Stimulated activated CD4-positive, alpha-beta T cell treated with anti-CD3 and anti-CD28 coated beads, TNF-alpha, amount 100 ng/mL, for 24 hours (primary cell): ENCODE data around the gene LRG1.

ENCODE experiments used
- DNase-seq, 3 experiments: peaks; one replicate each; pipeline ENCODE4 v3.0.0-alpha.2; 2020; ENCODE audit warnings: low read depth in 3 of 3

LRG1 gene

GRCh38 chr19:4495471-4495870 lies 44.4 kb downstream of the LRG1 start:
- DNase-seq, result no peak

GRCh38 chr19:4494691-4495064 lies 45.2 kb downstream of the LRG1 start:
- DNase-seq, result no peak

GRCh38 chr19:4493929-4494690 lies 45.7 kb downstream of the LRG1 start:
- DNase-seq, result no peak

GRCh38 chr19:4493104-4493928 lies 46.5 kb downstream of the LRG1 start:
- DNase-seq, result no peak

GRCh38 chr19:4492337-4493103 lies 47.3 kb downstream of the LRG1 start:
- no peak for DNase-seq

GRCh38 chr19:4491446-4491845 lies 48.4 kb downstream of the LRG1 start:
- no peak for DNase-seq

- no peak for DNase-seq
Measured at GRCh38 chr19:4488496-4488895, 51.3 kb downstream of the LRG1 start.

- no peak for DNase-seq
Measured at GRCh38 chr19:4487572-4487971, 52.3 kb downstream of the LRG1 start.
